Spinal cord (tissue), 10 donors: Measurements from ENCODE around the gene VPS72. TPM values are rescaled to one million over a fixed set of nuclear protein-coding genes. Genes with fewer than 3 reads are reported as not detected.

Source experiments
- DNase-seq, 6 donors: peaks; one replicate each; pipeline versions ENCODE4 v3.0.0 to v3.0.0-alpha.2; 2013 to 2015; ENCODE audit warnings: low spot score in 6 of 6, low read depth in 4 of 6
- H3K27ac ChIP-seq: one replicate; pipeline ENCODE4 v1.5.1; 2013; ENCODE audit warnings: low read depth, low read length, control low read depth
- H3K27me3 ChIP-seq: one replicate; pipeline ENCODE4 v1.6.1; 2013; ENCODE audit warnings: low read length; ENCODE audit not compliant: control insufficient read depth, insufficient read depth
- H3K36me3 ChIP-seq: one replicate; pipeline ENCODE4 v1.6.1; 2013; ENCODE audit warnings: low read length; ENCODE audit not compliant: control insufficient read depth, insufficient read depth
- H3K4me1 ChIP-seq: one replicate; pipeline ENCODE4 v1.6.1; 2013; ENCODE audit warnings: low read length; ENCODE audit not compliant: control insufficient read depth, insufficient read depth
- H3K4me3 ChIP-seq: one replicate; pipeline ENCODE4 v1.5.1; 2013; ENCODE audit warnings: low read depth, low read length, control low read depth
- H3K9me3 ChIP-seq: one replicate; pipeline ENCODE4 v1.6.1; 2013; ENCODE audit warnings: low read length; ENCODE audit not compliant: control insufficient read depth, insufficient read depth
- WGBS: methylation state at CpG from one replicate; pipeline ENCODE4 v1.1.5; 2013; ENCODE audit warnings: missing lambda C conversion rate; ENCODE audit not compliant: insufficient coverage; 5-methylcytosine and 5-hydroxymethylcytosine counted together
- long read RNA-seq, 4 donors: transcript quantifications; one replicate each; lab custom pipeline, GENCODE V29; 2026
- polyA plus RNA-seq, 2 donors: library from polyadenylated mRNA; unstranded; fragments of 120-200 nt; gene quantifications; one replicate each; pipeline ENCODE4 v1.2.1, GENCODE V29; 2013; ENCODE audit not compliant: insufficient read length in 2 of 2
- total RNA-seq, 2 donors: library from RNA; depleted of rRNA in 1 of 2; stranded (reverse); fragments of 120-200 nt in 1 of 2; fragments of >200 nt in 1 of 2; gene quantifications; one replicate each; pipeline versions ENCODE4 v1.2.3 to v1.2.4, GENCODE V29; 2013 to 2014
- donor health status: healthy.

Gene VPS72, protein sequence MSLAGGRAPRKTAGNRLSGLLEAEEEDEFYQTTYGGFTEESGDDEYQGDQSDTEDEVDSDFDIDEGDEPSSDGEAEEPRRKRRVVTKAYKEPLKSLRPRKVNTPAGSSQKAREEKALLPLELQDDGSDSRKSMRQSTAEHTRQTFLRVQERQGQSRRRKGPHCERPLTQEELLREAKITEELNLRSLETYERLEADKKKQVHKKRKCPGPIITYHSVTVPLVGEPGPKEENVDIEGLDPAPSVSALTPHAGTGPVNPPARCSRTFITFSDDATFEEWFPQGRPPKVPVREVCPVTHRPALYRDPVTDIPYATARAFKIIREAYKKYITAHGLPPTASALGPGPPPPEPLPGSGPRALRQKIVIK
- total RNA-seq = 10 to 100 TPM; 38.6 to 67.7 TPM
- 10 to 100 TPM; 91.6 to 93.0 TPM for polyA plus RNA-seq
- long read RNA-seq, donor 1, transcript VPS72-202 (6 exons, 1,527 nt) = major isoform, 48 of 48 reads
- long read RNA-seq, donor 1, partial matches to known transcripts = 0 of 48 reads
- long read RNA-seq, donor 1, other reads (novel, unspliced or antisense) = 0 of 48 reads
- long read RNA-seq, donor 2, transcript VPS72-202 (6 exons, 1,527 nt) = major isoform, 6 of 7 reads
- long read RNA-seq, donor 2, partial matches to known transcripts = 0 of 7 reads
- long read RNA-seq, donor 2, other reads (novel, unspliced or antisense) = 0 of 7 reads
- long read RNA-seq, donor 3, transcript VPS72-202 (6 exons, 1,527 nt) = major isoform, 14 of 15 reads
- long read RNA-seq, donor 3, partial matches to known transcripts = 0 of 15 reads
- long read RNA-seq, donor 3, other reads (novel, unspliced or antisense) = 0 of 15 reads
- long read RNA-seq, donor 4, transcript VPS72-202 (6 exons, 1,527 nt) = major isoform, 40 of 57 reads
- long read RNA-seq, donor 4, partial matches to known transcripts = 17 of 57 reads
- long read RNA-seq, donor 4, other reads (novel, unspliced or antisense) = 0 of 57 reads

DNA sequence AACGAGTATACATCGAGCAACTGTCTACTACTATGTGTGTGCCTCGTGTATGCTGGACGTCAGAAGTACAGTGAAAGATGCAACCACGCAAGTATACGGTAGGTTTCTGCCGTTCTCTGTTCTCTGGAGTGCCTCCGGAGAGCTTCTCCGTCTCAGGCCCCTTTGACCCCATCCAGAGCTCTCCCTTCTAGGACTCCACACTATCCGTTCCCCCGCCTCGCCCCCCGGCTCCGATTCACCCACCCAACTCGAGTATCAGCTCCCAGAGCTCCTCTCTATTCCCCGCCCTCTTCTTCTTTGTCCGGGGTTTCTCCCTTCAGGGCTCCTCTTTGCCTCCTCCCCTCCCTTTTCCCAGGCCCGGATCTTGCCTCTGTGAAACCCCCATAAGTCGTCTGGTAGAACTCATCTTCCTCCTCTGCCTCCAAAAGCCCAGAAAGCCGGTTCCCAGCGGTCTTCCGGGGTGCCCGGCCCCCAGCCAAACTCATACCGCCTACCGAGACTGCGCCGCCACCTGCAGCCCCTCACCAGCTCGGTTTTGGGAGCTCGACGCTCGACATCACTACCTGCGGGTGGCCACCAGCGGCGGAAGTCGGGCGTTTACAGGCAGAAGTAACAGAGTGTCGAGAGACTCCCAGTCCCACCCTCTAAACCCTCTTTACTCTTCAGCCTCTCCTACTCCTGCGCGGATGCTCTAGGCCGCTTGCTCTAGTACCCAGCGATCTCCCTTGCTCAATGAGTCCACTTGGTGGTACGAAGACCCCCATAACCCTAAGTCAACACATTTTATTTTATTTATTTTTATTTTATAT, at the start of gene VPS72:
TSS of gene VPS72 (minus strand) at position 561 of the 809 bp plus-strand sequence. CDS start at position 485, 76 bp downstream.
- WGBS = 0% methylated on average over 37 of the region's 42 CpGs
- H3K27me3 ChIP-seq = no peaks in the 10 kb centered on the region
- H3K9me3 ChIP-seq = no peaks in the 10 kb centered on the region
- peaks cover 15% of the 10 kb centered on the region for H3K4me1 ChIP-seq
- peaks cover 11% of the 10 kb centered on the region for H3K36me3 ChIP-seq
- peak within 1 kb of the TSS; percentile 93 for H3K27ac ChIP-seq
- H3K4me3 ChIP-seq = peak within 1 kb of the TSS; percentile 97
- DNase-seq = peak in 5 of 6 donors; percentile 82 to 98 (median 84)

DNA sequence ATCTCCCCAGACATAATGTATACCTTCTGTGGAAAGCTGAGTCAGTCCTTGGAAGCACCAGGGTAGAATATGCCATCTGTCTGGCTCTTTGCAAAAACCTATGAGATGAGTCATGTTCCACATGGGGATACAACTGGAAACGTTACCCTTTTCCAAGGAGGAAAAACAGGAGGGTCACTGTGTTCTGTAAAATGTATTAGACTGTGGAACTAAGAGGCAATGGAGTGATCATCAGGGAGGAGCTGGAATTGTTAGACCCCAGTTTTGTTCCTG, 48.4 kb upstream of the VPS72 start:
- WGBS = 82% methylated on average over 1 of the region's 1 CpG
- H3K27me3 ChIP-seq = no peaks in the 10 kb centered on the region
- DNase-seq = no peak
- no peak overlapping the region for H3K4me3 ChIP-seq
- H3K4me1 ChIP-seq = no peaks in the 10 kb centered on the region
- no peak overlapping the region for H3K27ac ChIP-seq
- H3K36me3 ChIP-seq = peaks cover 74% of the 10 kb centered on the region
- no peaks in the 10 kb centered on the region for H3K9me3 ChIP-seq

DNA sequence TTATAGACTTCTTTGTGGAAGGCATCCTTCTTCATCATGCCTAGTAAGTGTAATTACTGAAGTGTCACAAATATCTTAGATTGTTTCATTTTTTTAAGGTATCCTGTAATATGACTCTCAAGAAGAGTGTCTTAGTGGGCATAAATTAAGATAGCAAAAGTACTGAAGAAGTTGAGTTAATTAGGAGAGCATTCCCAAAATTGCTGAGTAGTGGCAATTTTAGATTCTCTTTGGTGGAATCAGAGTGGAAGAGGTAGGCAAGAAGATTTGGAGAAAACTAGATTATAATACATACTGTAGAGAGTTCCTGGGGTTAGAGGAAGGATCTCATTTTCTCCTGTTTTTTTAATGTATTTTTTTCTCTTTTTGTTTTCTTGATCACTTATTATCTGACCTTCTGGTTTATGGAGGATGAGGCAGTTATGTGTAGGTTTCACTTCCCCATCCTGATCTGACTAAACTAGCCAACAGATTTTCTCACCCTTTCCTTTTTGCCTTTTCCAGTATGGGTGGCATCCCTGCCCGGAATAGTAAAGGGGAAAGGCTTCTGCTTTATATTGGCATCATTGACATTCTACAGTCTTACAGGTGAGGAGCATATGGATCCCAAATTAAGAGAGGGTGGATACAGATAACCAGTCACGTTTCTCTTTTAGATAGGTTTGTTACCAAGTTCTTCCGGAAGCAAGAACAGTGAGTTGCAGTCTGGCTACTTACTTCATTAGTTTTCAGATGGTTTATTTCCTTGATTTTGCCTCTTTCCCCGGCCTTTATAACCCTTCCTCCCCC, 47.9 kb upstream of the VPS72 start:
- Histone ChIP-seq H3K27ac (no peak overlapping the region), H3K9me3 (no peaks in the 10 kb centered on the region), H3K36me3 (peaks cover 79% of the 10 kb centered on the region), H3K4me1 (no peaks in the 10 kb centered on the region), H3K4me3 (no peak overlapping the region), H3K27me3 (no peaks in the 10 kb centered on the region)
- DNase-seq = no peak
- WGBS = no CpG with 5 or more reads among the region's 4 CpGs

DNA sequence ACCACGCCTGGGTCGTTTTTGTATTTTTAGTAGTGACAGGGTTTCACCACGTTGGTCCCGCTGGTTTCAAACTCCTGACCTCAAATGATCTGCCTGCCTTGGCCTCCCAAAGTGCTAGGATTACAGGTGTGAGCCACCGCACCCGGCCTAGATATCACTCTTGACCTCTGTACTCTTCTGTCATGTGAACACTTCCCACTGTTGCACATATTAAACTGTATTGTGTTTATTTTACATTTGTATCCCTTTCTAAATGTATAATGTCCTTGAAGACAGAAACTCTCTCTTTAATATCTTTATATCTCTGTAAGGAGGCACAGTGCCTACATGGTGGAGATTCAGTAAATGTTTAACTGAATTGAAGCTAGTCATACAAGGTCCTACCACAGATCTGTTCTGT, 45.2 kb upstream of the VPS72 start:
- no peak overlapping the region for H3K27ac ChIP-seq
- 100% methylated on average over 2 of the region's 6 CpGs for WGBS
- DNase-seq = no peak

DNA sequence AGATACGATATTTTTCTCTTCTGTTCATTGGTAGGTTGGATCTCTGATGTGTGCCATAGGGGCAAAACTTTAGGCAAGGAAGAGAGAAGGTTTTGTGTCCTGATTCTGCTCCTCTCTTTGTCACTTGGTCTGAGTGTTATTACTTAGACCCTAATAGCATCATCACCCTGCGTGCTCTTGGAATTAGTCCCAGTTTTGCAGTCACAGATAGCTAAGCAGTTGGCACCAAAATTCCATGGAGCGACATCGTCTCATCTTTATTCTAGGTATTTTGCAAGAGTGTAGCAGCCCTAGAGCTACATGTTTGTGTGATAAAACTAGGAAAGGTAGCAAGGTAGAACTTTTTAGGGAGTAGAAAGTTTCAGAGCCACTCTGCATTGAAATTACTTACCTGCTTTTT, 32.1 kb upstream of the VPS72 start:
- Histone ChIP-seq H3K27me3 (no peaks in the 10 kb centered on the region), H3K9me3 (no peaks in the 10 kb centered on the region), H3K27ac (no peak overlapping the region), H3K36me3 (peaks cover 23% of the 10 kb centered on the region), H3K4me3 (no peak overlapping the region), H3K4me1 (no peaks in the 10 kb centered on the region)
- WGBS = no CpG with 5 or more reads among the region's 4 CpGs
- DNase-seq = peak in 1 of 6 donors; percentile 37

More for the DNA sequence above, 45.2 kb upstream of the VPS72 start:
- Histone ChIP-seq H3K4me3 (no peak overlapping the region), H3K9me3 (no peaks in the 10 kb centered on the region), H3K27me3 (no peaks in the 10 kb centered on the region), H3K36me3 (peaks cover 75% of the 10 kb centered on the region), H3K4me1 (no peaks in the 10 kb centered on the region)

DNA sequence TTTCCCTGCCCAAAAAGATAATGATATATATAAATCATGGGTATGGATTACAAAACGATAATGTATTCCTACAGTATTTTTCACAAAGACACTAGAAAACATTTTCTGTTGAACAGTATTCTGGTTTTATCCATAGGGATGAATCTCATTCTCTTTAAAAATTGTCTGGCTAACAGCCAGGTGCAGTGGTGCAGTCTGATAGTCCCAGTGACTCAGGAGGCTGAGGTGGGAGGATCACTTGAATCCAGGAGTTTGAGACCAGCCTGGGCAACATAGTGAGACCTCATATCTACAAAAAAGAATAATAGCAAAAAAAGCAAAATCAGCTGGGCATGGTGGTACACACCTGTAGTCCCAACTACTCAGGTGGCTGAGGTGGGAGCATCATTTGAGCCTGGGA, 31.6 kb upstream of the VPS72 start:
- Histone ChIP-seq H3K36me3 (peaks cover 21% of the 10 kb centered on the region), H3K4me3 (no peak overlapping the region), H3K27me3 (no peaks in the 10 kb centered on the region), H3K9me3 (no peaks in the 10 kb centered on the region), H3K27ac (no peak overlapping the region), H3K4me1 (no peaks in the 10 kb centered on the region)
- WGBS = no CpG with 5 or more reads among the region's 1 CpG
- DNase-seq = peak in 1 of 6 donors; percentile 9

DNA sequence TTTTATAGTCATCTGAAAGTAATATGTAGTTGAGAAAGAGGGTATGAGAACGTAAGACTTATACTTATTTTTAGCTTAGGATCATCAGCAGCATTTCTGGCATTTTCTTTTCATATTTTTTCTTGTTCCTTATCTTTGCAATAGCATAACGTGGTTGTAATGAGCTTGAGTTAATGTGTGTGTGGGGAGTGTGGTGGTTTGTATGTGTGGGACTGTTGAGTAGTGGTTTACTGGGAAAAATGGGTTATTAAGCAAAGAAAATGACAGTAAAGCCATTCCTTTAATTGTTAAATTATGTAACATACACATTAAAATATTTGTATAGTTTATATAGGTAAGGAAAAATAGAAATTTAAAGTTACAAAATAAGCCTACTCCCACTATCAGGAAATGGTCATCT, 23.6 kb upstream of the VPS72 start:
- no CpG with 5 or more reads among the region's 2 CpGs for WGBS
- Histone ChIP-seq H3K27me3 (no peaks in the 10 kb centered on the region), H3K4me1 (no peaks in the 10 kb centered on the region), H3K27ac (no peak overlapping the region), H3K4me3 (no peak overlapping the region), H3K36me3 (peaks cover 34% of the 10 kb centered on the region), H3K9me3 (no peaks in the 10 kb centered on the region)
- no peak for DNase-seq

DNA sequence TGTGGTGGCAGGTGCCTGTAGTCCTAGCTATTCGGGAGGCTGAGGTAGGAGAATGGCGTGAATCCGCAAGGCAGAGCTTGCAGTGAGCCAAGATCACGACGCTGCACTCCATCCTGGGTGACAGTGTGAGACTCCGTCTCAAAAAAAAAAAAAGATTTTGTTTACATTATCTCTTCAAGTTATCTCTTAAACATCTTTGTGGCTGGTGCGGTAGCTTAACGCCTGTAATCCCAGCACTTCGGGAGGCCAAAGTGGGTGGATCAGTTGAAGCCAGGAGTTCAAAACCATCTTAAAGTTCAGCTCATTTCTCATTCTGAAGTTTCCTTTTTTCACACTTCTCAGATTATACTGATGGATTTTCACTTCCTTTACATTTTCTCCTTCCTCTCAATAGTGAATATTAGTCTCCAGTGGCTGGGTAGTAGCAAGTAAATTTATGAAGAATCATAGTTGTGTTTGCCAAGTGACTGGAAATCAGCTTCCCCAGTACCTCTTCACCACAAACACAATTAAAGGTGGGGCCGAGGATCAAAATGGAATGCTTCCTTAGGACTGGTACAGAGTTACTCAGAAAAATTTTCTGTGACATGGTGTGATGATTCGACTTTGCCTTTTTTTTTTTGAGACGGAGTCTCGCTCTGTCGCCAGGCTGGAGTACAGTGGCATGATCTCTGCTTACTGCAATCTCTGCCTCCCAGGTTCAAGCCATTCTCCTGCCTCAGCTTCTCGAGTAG, 22.1 kb upstream of the VPS72 start:
- no peak for DNase-seq
- no peaks in the 10 kb centered on the region for H3K4me1 ChIP-seq
- H3K27ac ChIP-seq = no peak overlapping the region
- no peak overlapping the region for H3K4me3 ChIP-seq
- 100% methylated on average over 3 of the region's 15 CpGs for WGBS
- no peaks in the 10 kb centered on the region for H3K9me3 ChIP-seq
- peaks cover 47% of the 10 kb centered on the region for H3K36me3 ChIP-seq
- H3K27me3 ChIP-seq = no peaks in the 10 kb centered on the region
